AG10803 (cell line): ENCODE data around the gene YIF1A.

ENCODE experiments used
- DNase-seq: peaks from one replicate; pipeline ENCODE4 v3.0.0; 2010; ENCODE audit warnings: low read depth
- H3K4me3 ChIP-seq: 2 replicates; pipeline ENCODE4 v1.5.1; 2011; ENCODE audit warnings: mild to moderate bottlenecking, low read length, control low read depth
- CTCF ChIP-seq: conservative IDR thresholded peaks from 2 replicates; pipeline ENCODE4 v1.5.1; 2011; ENCODE audit warnings: mild to moderate bottlenecking, low read length, control low read depth, inconsistent platforms

The YIF1A gene

GRCh38 chr11:66275984-66276612 lies 12.8 kb downstream of the YIF1A start:
- no peak for TF ChIP-seq CTCF
- H3K4me3 ChIP-seq: no peak overlapping the region
- no peak for DNase-seq

GRCh38 chr11:66275396-66275795 lies 13.5 kb downstream of the YIF1A start:
- H3K4me3 ChIP-seq: no peak overlapping the region
- no peak for TF ChIP-seq CTCF
- no peak for DNase-seq

GRCh38 chr11:66274219-66274618 lies 14.7 kb downstream of the YIF1A start:
- TF ChIP-seq CTCF: no peak
- H3K4me3 ChIP-seq: no peak overlapping the region
- no peak for DNase-seq

- DNase-seq: no peak
- TF ChIP-seq CTCF: no peak
- H3K4me3 ChIP-seq: no peak overlapping the region
These were observed 16.3 kb downstream of the YIF1A start for GRCh38 chr11:66272596-66272995.

- no peak overlapping the region for H3K4me3 ChIP-seq
- TF ChIP-seq CTCF: no peak
- no peak for DNase-seq
These were observed 17.1 kb downstream of the YIF1A start for GRCh38 chr11:66271816-66272215.

- peak; percentile 54 for DNase-seq
- H3K4me3 ChIP-seq: peak overlapping the region; percentile 99
- peak; percentile 48 for TF ChIP-seq CTCF
These were observed 19.7 kb downstream of the YIF1A start for GRCh38 chr11:66268952-66269905.
